Activated CD4-positive, alpha-beta T cell treated with anti-CD3 and anti-CD28 coated beads, Interleukin-2, amount 10 ng/mL, durations not matched to agents 24 days and 14 days (primary cell): ENCODE data around the gene CHSY1. TPM values are rescaled to one million over a fixed set of nuclear protein-coding genes. Genes with fewer than 3 reads are reported as not detected.
"Not testable (repeated sequence)": the region's sequence is repeated elsewhere in the genome, so short reads cannot be mapped to it uniquely, and the experiment has no call there.

Experiments used
- DNase-seq: peaks from one replicate; pipeline ENCODE4 v3.0.0; 2022
- H3K27ac Mint-ChIP-seq: one replicate; pipeline ENCODE4 v1.8.0; 2022; ENCODE audit warnings: mild to moderate bottlenecking, mixed read lengths
- H3K27me3 Mint-ChIP-seq: one replicate; pipeline ENCODE4 v1.8.0; 2022; ENCODE audit warnings: mixed read lengths
- H3K36me3 Mint-ChIP-seq: one replicate; pipeline ENCODE4 v1.8.0; 2022; ENCODE audit warnings: low read depth, mild to moderate bottlenecking, mixed read lengths
- H3K4me1 Mint-ChIP-seq: one replicate; pipeline ENCODE4 v1.8.0; 2021; ENCODE audit warnings: mixed read lengths
- H3K4me3 Mint-ChIP-seq: one replicate; pipeline ENCODE4 v1.8.0; 2022; ENCODE audit warnings: mild to moderate bottlenecking, moderate library complexity, mixed read lengths
- H3K9me3 Mint-ChIP-seq: one replicate; pipeline ENCODE4 v1.8.0; 2021; ENCODE audit warnings: mixed read lengths
- intact Hi-C: fragments of 100-400 bp; cut with micrococcal nuclease; formaldehyde crosslinking; loops from one replicate; pipeline ENCODE4 v1.15.1; 2023
- total RNA-seq: library from RNA; stranded (reverse); gene quantifications from 2 replicates; pipeline ENCODE4 v1.2.3, GENCODE V29; 2022

CHSY1 gene
- total RNA-seq, 1 donor from 2014 or later = 62.6 TPM

GRCh38 chr15:101221902-101222301, 29.9 kb downstream of the CHSY1 start:
- no peaks in the 10 kb centered on the region for H3K9me3 Mint-ChIP-seq
- peaks cover 44% of the 10 kb centered on the region for H3K36me3 Mint-ChIP-seq
- H3K27me3 Mint-ChIP-seq = no peaks in the 10 kb centered on the region
- peaks cover 50% of the 10 kb centered on the region for H3K4me1 Mint-ChIP-seq
- intact Hi-C loops = no loop called here
- no peak for DNase-seq
- H3K27ac Mint-ChIP-seq = peak overlapping the region; percentile 60
- no peak overlapping the region for H3K4me3 Mint-ChIP-seq

GRCh38 chr15:101220060-101220459, 31.8 kb downstream of the CHSY1 start:
- intact Hi-C loops = no loop called here
- H3K36me3 Mint-ChIP-seq = peaks cover 43% of the 10 kb centered on the region
- no peak overlapping the region for H3K4me3 Mint-ChIP-seq
- DNase-seq = no peak
- H3K27me3 Mint-ChIP-seq = no peaks in the 10 kb centered on the region
- H3K4me1 Mint-ChIP-seq = peaks cover 47% of the 10 kb centered on the region
- no peaks in the 10 kb centered on the region for H3K9me3 Mint-ChIP-seq
- peak overlapping the region; percentile 23 for H3K27ac Mint-ChIP-seq

- H3K4me1 Mint-ChIP-seq = peaks cover 48% of the 10 kb centered on the region
- no peak overlapping the region for H3K4me3 Mint-ChIP-seq
- DNase-seq = no peak
- H3K36me3 Mint-ChIP-seq = peaks cover 46% of the 10 kb centered on the region
- intact Hi-C loops = no loop called here
- H3K9me3 Mint-ChIP-seq = no peaks in the 10 kb centered on the region
- H3K27me3 Mint-ChIP-seq = no peaks in the 10 kb centered on the region
- peak overlapping the region; percentile 47 for H3K27ac Mint-ChIP-seq
Observed at GRCh38 chr15:101219441-101219840, 32.4 kb downstream of the CHSY1 start.

- intact Hi-C loops = no loop called here
- Mint-ChIP-seq H3K9me3 (no peaks in the 10 kb centered on the region), H3K27ac (no peak overlapping the region), H3K27me3 (no peaks in the 10 kb centered on the region), H3K4me3 (no peak overlapping the region), H3K4me1 (peaks cover 58% of the 10 kb centered on the region), H3K36me3 (peaks cover 48% of the 10 kb centered on the region)
- DNase-seq = no peak
Observed at GRCh38 chr15:101217446-101217845, 34.4 kb downstream of the CHSY1 start.

GRCh38 chr15:101216100-101216499, 35.7 kb downstream of the CHSY1 start:
- peaks cover 55% of the 10 kb centered on the region for H3K36me3 Mint-ChIP-seq
- H3K27me3 Mint-ChIP-seq = no peaks in the 10 kb centered on the region
- intact Hi-C loops = no loop called here
- no peak for DNase-seq
- no peak overlapping the region for H3K4me3 Mint-ChIP-seq
- H3K27ac Mint-ChIP-seq = peak overlapping the region; percentile 12
- no peaks in the 10 kb centered on the region for H3K9me3 Mint-ChIP-seq
- H3K4me1 Mint-ChIP-seq = peaks cover 61% of the 10 kb centered on the region

DNA sequence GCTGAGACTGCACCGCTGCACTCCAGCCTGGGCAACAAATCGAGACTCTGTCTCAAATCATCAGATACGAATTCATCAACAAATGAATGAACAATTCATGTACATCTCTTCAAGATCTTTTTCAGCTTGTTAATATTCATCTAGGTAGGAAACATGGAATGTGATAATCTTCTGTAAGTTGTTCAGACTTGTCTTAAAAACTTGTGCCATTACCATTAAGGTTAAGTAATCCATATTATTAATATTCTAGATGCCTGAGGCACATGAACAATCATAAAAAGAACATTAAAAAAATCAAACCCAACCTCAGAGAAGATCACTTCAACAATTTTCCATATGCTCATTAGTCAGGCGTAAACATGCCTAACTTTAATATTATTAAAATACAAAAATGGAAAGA, 36.2 kb downstream of the CHSY1 start:
- no peak for DNase-seq
- H3K27me3 Mint-ChIP-seq = no peaks in the 10 kb centered on the region
- peaks cover 53% of the 10 kb centered on the region for H3K36me3 Mint-ChIP-seq
- no peaks in the 10 kb centered on the region for H3K9me3 Mint-ChIP-seq
- peak overlapping the region; percentile 8 for H3K27ac Mint-ChIP-seq
- peaks cover 61% of the 10 kb centered on the region for H3K4me1 Mint-ChIP-seq
- no peak overlapping the region for H3K4me3 Mint-ChIP-seq
- intact Hi-C loops = no loop called here

GRCh38 chr15:101214435-101215097, 37.3 kb downstream of the CHSY1 start:
- H3K4me3 Mint-ChIP-seq, DNase-seq, H3K27me3 Mint-ChIP-seq, intact Hi-C loops, H3K9me3 Mint-ChIP-seq: not testable (repeated sequence)
- peaks cover 45% of the 10 kb centered on the region for H3K36me3 Mint-ChIP-seq
- peak overlapping the region; percentile 39 for H3K27ac Mint-ChIP-seq
- H3K4me1 Mint-ChIP-seq = peaks cover 61% of the 10 kb centered on the region

DNA sequence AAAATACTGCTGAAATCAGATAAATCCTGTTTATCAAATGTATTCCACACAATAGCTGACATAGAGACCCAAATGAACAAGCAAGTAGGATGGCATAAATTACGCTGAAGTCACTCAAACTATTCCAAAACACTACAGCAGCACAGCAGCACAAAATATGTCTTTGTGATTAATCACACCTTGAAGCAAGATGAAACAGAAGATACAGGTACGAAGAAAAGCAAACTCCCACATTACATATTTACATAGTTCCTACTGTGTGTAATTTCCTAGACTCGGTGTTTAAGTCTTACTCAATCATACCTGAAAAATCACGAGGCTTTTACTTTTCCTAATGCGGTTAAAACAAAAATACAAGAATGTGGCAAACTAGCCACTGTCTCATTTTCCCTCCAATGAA, 38.3 kb downstream of the CHSY1 start:
- peaks cover 46% of the 10 kb centered on the region for H3K36me3 Mint-ChIP-seq
- intact Hi-C loops = no loop called here
- no peaks in the 10 kb centered on the region for H3K9me3 Mint-ChIP-seq
- no peak overlapping the region for H3K4me3 Mint-ChIP-seq
- H3K27me3 Mint-ChIP-seq = no peaks in the 10 kb centered on the region
- DNase-seq = no peak
- H3K4me1 Mint-ChIP-seq = peaks cover 69% of the 10 kb centered on the region
- H3K27ac Mint-ChIP-seq = peak overlapping the region; percentile 56

DNA sequence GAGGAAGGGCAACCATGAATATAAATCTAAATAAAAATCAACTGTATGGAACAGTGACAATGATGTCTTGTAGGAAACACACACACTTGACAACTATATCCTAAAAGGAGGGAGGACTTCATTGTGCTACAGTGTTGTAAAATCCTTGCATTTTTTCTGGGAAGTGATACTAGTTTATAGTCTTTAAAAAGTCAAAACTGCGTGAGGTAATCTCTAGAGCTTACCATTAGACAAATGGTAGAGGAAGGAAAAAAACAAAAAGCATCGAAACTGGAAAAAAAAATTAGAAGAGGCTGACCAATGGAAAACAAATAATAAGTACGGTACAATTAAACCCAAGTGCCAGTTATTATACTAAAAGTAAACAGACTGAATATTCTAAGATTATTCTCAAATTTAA, 38.7 kb downstream of the CHSY1 start:
- no peaks in the 10 kb centered on the region for H3K9me3 Mint-ChIP-seq
- DNase-seq = no peak
- H3K4me3 Mint-ChIP-seq = no peak overlapping the region
- no peaks in the 10 kb centered on the region for H3K27me3 Mint-ChIP-seq
- intact Hi-C loops = no loop called here
- peaks cover 45% of the 10 kb centered on the region for H3K36me3 Mint-ChIP-seq
- H3K4me1 Mint-ChIP-seq = peaks cover 72% of the 10 kb centered on the region
- no peak overlapping the region for H3K27ac Mint-ChIP-seq

GRCh38 chr15:101211897-101212296, 40.0 kb downstream of the CHSY1 start:
- Mint-ChIP-seq H3K27ac (peak overlapping the region; percentile 14), H3K4me1 (peaks cover 76% of the 10 kb centered on the region), H3K27me3 (no peaks in the 10 kb centered on the region), H3K36me3 (peaks cover 43% of the 10 kb centered on the region), H3K4me3 (no peak overlapping the region), H3K9me3 (no peaks in the 10 kb centered on the region)
- intact Hi-C loops = no loop called here
- no peak for DNase-seq

DNA sequence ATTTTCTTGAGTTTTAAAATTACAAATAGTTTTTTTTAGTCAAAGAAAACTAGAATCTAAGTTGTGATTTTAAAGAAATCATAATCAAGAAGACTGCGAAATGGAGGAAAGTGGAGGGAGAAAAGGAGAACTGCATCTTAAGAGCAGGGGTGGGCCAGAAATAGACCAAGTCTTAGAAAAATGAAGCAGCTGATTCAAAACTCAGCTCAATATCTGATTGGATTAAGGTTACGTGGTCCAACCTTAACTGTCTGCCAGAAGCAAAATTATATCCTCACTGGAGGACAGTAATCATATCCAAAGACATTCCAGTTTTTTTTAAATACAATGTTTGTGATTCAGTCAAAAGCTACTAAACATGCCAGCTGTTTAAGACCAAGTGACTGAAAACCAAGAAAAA, 41.4 kb downstream of the CHSY1 start:
- intact Hi-C loops = no loop called here
- Mint-ChIP-seq H3K27me3 (no peaks in the 10 kb centered on the region), H3K27ac (peak overlapping the region; percentile 60), H3K36me3 (peaks cover 38% of the 10 kb centered on the region), H3K4me1 (peaks cover 74% of the 10 kb centered on the region), H3K4me3 (no peak overlapping the region), H3K9me3 (no peaks in the 10 kb centered on the region)
- no peak for DNase-seq

- H3K9me3 Mint-ChIP-seq = no peaks in the 10 kb centered on the region
- intact Hi-C loops = no loop called here
- no peak for DNase-seq
- H3K27ac Mint-ChIP-seq = peak overlapping the region; percentile 60
- H3K27me3 Mint-ChIP-seq = no peaks in the 10 kb centered on the region
- H3K4me3 Mint-ChIP-seq = peak overlapping the region; percentile 0
- peaks cover 77% of the 10 kb centered on the region for H3K4me1 Mint-ChIP-seq
- peaks cover 37% of the 10 kb centered on the region for H3K36me3 Mint-ChIP-seq
Observed at GRCh38 chr15:101210058-101210457, 41.8 kb downstream of the CHSY1 start.

- Mint-ChIP-seq H3K9me3 (no peaks in the 10 kb centered on the region), H3K4me1 (peaks cover 79% of the 10 kb centered on the region), H3K36me3 (peaks cover 35% of the 10 kb centered on the region), H3K27ac (peak overlapping the region; percentile 60), H3K27me3 (no peaks in the 10 kb centered on the region), H3K4me3 (peak overlapping the region; percentile 15)
- intact Hi-C loops = loop anchor here (5.0 kb wide), 2 partner anchors 117 to 607 kb away; partner anchors contain the start of genes ASB7 and LINS1
- no peak for DNase-seq
Observed at GRCh38 chr15:101209285-101209845, 42.5 kb downstream of the CHSY1 start.

DNA sequence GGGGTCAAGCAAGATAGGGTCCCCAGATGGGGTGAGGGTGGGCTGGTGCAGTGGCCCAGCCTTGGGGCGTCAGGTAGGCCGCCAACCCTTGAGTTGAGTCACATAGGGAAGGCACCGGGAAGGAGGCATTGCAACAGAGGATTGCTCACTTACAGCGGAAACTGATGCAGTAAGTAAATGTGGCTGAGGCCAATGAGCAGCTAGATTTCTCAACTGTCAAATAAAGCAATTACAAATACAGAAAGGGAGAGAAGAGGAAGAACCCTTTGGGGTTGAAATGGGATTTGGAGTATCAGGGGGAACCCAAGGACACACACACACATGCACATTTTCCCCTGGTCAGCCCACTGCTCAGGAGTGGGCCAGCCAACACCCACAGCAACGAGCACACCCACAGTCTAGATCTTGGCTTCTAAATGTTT, 44.0 kb downstream of the CHSY1 start:
- H3K27me3 Mint-ChIP-seq = no peaks in the 10 kb centered on the region
- H3K4me1 Mint-ChIP-seq = peaks cover 77% of the 10 kb centered on the region
- intact Hi-C loops = loop anchor here (2.0 to 5.0 kb wide), 3 partner anchors 19 to 606 kb away; partner anchors contain the start of genes ASB7 and LINS1
- H3K4me3 Mint-ChIP-seq = peak overlapping the region; percentile 43
- H3K27ac Mint-ChIP-seq = peak overlapping the region; percentile 52
- no peak for DNase-seq
- no peaks in the 10 kb centered on the region for H3K9me3 Mint-ChIP-seq
- peaks cover 36% of the 10 kb centered on the region for H3K36me3 Mint-ChIP-seq
